GM12892 (cell line): ENCODE results near the gene FGL2.
"Not testable (repeated sequence)": the region's sequence is repeated elsewhere in the genome, so short reads cannot be mapped to it uniquely, and the experiment has no call there.

Experiments used
- DNase-seq: peaks from one replicate; pipeline ENCODE4 v3.0.0; 2011; ENCODE audit not compliant: insufficient read length
- FAIRE-seq: peaks from 2 replicates; lab custom pipeline; 2011; peaks lifted over from hg19 to GRCh38; lab: Jason Lieb, UNC
- POLR2A ChIP-seq: IDR thresholded peaks from 2 replicates; pipeline ENCODE4 v1.6.1; 2011; ENCODE audit warnings: low read depth, low read length, control low read depth
- POLR2AphosphoS5 ChIP-seq: IDR thresholded peaks from 2 replicates; pipeline ENCODE4 v1.6.1; 2011; ENCODE audit warnings: low read depth, low read length, control low read depth
- TAF1 ChIP-seq: IDR thresholded peaks from 2 replicates; pipeline ENCODE4 v1.6.1; 2011; ENCODE audit warnings: low read depth, mild to moderate bottlenecking, control low read depth, low read length, borderline replicate concordance

Gene FGL2

GRCh38 chr7:77202481-77202976 is 2.9 kb upstream of the FGL2 start:
- TF ChIP-seq POLR2AphosphoS5: peak; percentile 54; the same call in 1 of the 2 replicates
- 0 out of 2 replicates have a peak, but pooled peaks have one; percentile 19 for TF ChIP-seq TAF1
- peak; percentile 38; the same call in 1 of the 2 replicates for TF ChIP-seq POLR2A
- FAIRE-seq (peak; percentile 95), DNase-seq (peak; percentile 19)

GRCh38 chr7:77200542-77200941 is 923 bp upstream of the FGL2 start:
- DNase-seq: no peak
- TF ChIP-seq POLR2AphosphoS5 (no peak), POLR2A (no peak), TAF1 (no peak)
- no peak for FAIRE-seq

- TF ChIP-seq POLR2A (no peak), POLR2AphosphoS5 (no peak), TAF1 (no peak)
- no peak for DNase-seq
- peak; percentile 33 for FAIRE-seq
Measured at GRCh38 chr7:77197141-77197540, 2.5 kb downstream of the FGL2 start.

GRCh38 chr7:77188731-77189437 is 10.7 kb downstream of the FGL2 start:
- no peak for TF ChIP-seq POLR2A
- no peak for TF ChIP-seq TAF1
- no peak for TF ChIP-seq POLR2AphosphoS5
- no peak for DNase-seq
- peak; percentile 17 for FAIRE-seq

GRCh38 chr7:77185866-77186265 is 13.8 kb downstream of the FGL2 start:
- TF ChIP-seq POLR2A: no peak
- no peak for TF ChIP-seq TAF1
- no peak for TF ChIP-seq POLR2AphosphoS5
- DNase-seq (no peak), FAIRE-seq (no peak)

DNA sequence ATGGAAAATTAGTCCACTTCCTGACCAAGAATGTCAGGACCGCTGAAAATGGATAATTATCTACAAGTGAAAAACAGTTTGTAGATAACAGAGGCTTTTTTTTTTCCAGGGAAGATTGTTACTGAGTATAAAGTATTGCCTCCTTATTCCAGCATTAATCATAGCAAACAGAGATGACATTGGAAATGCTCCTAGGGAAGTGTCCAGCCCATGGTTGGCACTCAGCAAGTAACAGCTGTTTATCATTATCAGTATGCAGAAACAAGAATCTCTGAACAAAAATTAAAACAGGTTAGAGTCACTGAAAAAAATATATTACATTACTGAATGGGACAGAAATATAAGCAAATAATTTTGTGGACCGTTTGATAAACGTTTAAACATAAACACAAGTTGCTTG is 14.6 kb downstream of the FGL2 start:
- FAIRE-seq: no peak
- TF ChIP-seq POLR2A: no peak
- TF ChIP-seq TAF1: no peak
- no peak for TF ChIP-seq POLR2AphosphoS5
- no peak for DNase-seq

- DNase-seq (no peak), FAIRE-seq (no peak)
- TF ChIP-seq POLR2A (no peak), POLR2AphosphoS5 (no peak), TAF1 (no peak)
Measured at GRCh38 chr7:77184463-77184862, 15.2 kb downstream of the FGL2 start.

DNA sequence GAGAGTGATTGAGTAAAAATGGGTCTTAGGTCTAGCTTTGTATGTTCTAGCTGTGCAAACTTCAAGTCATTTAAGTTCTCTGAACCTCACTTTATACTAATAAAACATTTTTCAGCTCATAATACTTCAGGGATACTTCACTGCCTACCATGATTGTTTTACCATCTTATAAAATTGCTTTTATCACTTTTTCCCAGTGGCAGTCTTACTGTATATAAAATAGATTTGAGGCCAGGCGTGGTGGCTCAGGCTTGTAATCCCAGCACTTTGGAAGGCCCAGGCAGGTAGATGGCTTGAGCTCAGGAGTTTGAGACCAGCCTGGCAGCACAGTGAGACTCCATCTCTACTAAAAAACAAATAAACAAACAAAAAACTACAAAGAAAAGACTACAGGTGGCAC is 17.4 kb downstream of the FGL2 start:
- DNase-seq (no peak), FAIRE-seq (no peak)
- TF ChIP-seq POLR2AphosphoS5: no peak
- TF ChIP-seq TAF1: no peak
- TF ChIP-seq POLR2A: no peak

GRCh38 chr7:77181734-77182133 is 17.9 kb downstream of the FGL2 start:
- DNase-seq (no peak), FAIRE-seq (no peak)
- no peak for TF ChIP-seq POLR2A
- TF ChIP-seq TAF1: no peak
- no peak for TF ChIP-seq POLR2AphosphoS5

- DNase-seq (no peak), FAIRE-seq (no peak)
- no peak for TF ChIP-seq POLR2A
- no peak for TF ChIP-seq TAF1
- no peak for TF ChIP-seq POLR2AphosphoS5
Measured at GRCh38 chr7:77181015-77181595, 18.5 kb downstream of the FGL2 start.

DNA sequence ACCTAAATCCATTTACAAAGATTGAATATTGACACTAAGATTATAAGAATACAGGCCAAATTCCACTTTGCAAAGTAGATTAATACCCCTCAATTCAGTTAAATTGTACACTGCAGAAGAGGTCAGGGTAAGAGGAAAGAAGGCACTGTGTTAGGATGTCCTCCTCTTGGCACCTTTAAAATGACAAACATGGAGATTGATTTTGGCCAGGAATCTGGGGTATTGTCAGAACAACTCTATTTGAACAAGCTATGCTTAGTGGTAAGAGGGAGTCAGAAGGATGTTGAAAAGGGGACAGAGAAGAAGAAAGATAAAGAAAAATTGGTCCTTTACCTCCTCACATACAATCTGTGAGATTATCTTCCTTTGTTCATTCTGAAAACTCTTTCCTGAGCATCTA is 21.6 kb downstream of the FGL2 start:
- DNase-seq: not testable (repeated sequence)
- FAIRE-seq: peak; percentile 33

DNA sequence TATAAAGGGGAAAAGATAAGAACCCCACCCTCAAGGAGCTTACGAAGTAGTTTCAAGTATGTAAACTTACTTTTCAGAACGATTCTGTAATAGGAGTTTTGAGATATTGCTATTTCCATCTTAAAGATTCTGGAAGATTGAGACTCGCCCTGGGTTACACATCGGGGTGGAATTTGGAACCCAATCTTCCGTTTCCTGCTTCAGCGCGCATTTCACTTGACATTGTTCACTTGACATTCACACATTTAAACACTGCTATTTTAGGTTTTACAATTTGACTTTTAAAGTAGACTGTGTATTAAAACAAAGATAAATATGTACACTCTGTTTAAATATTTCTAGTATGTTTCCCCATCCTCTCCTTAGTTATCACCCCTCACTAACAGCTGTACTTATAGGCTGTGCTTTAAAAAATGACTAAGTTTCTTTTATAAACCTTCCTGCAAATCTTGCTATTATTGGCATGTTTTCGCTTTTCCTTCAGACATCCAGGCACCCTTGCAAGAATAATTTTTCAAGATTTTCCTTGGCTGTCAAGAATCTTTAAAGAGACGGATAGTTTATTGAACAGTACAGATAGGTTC is 22.2 kb downstream of the FGL2 start:
- not testable (repeated sequence) for DNase-seq, FAIRE-seq

DNA sequence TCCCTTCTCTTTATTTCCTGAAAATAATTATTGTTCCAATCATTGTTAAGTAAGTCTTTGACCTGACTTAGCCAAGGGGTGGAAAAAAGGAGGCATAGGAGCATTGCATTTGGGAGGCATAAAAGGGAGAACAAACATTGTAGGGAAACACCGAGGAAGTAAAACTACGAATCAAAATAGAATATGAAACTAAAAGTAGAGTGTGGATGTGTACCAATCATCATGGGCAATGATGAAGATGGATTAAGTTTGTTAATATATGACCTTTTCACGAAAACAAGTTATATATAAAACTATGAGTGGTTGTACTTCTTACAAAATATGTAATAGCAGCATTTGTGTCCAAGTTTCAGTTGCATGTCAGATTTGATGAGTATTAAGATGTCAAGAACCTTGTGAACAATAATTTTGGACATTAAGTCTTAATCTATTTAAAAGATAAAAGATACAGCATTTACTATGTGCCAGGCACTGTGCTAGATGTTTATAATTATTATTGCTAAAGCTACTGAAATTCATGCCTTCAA is 24.3 kb downstream of the FGL2 start:
- not testable (repeated sequence) for DNase-seq
- FAIRE-seq: peak; percentile 87

GRCh38 chr7:77174418-77174817 is 25.2 kb downstream of the FGL2 start:
- not testable (repeated sequence) for FAIRE-seq, DNase-seq

DNA sequence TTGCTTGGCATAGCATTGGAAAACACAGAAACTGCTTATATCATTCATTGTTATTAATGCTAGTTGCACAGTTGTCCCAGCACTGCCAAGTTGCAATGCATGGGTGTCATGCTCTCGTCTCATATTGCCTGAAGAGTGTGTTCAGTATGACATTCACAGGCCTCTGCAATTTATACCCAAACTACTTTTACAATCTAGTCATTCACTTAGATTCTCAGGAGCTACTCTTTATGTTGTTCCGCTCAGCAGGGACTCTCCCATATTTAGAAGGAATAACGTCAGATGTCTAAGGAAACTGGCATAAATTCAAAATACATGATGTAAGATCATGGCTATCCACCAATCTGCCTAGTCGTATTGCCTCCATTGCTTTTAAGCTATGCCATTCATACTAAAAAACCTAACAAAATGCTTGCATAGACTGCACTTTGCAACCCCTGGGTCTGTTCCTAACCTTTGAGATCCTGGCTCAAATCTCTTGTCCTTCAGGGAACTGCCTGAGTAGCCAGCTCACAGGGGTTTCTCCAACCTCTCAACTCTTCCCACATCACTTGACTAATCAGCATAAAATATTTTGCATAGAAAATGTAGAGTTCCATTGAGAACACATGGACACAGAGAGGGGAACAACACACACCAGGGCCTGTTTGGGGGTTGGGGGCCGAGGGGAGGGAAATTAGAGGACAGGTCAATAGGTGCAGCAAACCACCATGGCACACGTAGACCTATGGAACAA is 27.0 kb downstream of the FGL2 start:
- not testable (repeated sequence) for DNase-seq, FAIRE-seq

DNA sequence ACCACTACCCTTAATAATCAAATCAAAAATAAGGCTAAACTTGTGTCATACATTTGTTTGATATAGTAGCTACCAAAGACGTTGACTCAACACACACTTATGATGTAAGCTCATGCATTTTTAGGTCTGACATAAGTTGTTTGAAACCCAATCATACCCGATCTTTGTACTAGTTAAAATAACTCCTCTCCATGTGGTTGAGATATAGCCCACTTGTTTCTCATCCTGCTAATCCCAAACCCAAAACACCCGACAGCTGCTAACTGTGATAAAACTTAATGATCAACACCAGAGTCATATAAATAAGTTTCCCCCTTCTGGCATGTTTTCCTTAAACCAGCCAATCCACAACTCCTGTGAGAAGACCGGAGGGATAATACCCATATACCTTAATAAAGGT is 28.5 kb downstream of the FGL2 start:
- DNase-seq, FAIRE-seq: not testable (repeated sequence)
